SKM-1 treated with dmso at 0.1 percent for 144 hours (cell line): ENCODE data around the gene PCNX1.

ENCODE experiments used
- DNase-seq: peaks from one replicate; lab custom pipeline; 2025; ENCODE audit not compliant: unreplicated experiment; lab: John Stamatoyannopoulos, UW

The PCNX1 gene

DNA sequence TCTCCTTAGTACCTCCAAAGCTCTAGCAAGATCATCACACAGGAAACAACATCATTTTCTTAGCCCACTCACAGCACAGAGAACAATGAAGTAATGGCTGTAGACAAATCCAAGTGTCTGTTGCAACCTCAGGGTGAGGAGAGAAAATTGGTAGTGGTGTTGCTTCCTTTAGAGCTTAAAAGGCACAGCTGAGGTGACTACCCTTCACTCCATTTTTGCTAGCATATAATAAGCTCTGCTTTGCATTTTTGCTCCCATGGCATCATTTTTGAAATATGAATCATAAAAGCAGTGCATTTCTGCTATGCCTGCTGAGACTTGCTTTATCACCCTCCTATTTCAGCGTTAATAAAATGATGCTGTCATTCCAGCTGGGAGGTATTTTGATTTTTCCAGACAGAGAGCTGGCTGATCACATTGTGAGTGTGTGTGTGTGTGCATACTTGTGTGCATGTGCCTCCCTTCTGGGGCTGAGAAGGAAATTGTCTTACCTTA is 18.5 kb upstream of the PCNX1 start:
- DNase-seq = no peak

DNA sequence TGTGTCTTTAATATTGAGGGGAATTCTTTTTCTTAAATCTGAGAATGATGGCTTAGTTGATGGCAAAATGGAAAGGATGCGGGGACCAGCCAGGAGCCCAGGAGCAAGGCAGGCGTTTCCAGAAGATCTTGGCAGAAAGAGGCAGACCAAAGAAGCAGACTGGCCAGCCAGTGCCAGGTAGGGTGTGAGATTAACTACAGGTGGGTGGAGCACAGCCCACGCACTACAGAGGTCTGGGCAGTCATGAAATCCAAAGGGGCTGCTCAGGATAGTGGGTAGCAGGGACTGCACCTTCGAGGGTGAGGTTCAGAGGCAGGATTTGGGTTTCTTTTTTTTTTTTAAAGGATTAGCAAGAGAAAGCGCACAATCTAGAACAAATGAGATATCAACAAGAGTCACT is 17.7 kb upstream of the PCNX1 start:
- no peak for DNase-seq

DNA sequence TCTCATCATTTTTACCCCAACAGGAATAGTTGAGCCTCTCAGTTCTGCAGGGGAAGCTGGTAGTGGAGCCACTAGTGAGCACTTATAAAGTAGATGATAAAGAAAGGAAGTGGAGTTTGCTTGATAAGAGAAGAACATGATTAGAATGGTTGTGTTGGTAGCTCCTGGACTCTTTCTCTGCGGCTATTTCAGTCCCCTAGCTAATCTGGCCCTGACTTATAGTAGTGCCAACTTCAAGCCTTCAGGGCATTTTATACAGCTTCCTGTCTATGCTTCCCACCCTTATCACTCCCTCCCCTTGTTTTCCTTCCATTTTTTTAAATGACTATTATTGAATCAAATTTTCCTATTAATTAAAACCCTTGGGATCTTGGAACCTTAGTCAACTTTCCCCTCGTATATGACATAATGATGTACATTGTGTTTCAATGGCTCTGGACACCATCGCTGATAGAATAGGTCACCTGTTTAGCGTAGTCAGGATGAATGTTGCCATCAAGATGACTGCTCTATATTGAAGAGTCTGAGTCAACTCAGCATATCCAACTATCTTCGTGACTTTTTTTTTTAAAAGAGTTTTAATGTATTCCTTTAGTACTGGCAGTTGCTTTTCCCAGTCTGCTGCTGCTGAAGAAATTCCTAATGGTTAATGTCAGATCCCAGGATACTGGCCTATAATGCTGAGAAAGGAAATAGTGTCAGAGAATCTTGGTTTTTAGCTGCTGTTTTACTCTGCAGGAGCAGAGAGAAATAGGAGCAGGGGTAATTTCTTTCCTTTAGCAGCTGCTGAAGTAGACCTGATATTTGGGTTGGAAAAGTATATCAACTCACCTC is 16.2 kb upstream of the PCNX1 start:
- DNase-seq = no peak

DNA sequence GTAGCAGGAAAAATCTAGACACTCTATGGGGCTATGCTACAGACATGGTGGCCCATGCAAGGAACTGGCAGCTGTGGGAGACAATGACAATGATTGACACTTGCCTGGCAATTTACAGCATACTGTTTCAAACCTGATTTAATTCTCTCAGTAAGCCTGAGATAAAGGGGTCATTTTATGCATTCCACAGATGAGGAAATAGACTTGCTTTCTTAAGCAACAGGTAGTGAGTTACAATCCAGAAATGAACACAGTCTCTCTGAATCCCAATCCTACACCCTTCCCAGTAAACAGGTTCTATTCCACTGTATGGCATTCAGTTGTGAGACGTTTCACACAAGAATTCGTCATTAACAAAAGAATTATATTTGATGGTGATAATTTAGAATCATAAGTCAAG is 15.5 kb upstream of the PCNX1 start:
- DNase-seq = no peak

DNA sequence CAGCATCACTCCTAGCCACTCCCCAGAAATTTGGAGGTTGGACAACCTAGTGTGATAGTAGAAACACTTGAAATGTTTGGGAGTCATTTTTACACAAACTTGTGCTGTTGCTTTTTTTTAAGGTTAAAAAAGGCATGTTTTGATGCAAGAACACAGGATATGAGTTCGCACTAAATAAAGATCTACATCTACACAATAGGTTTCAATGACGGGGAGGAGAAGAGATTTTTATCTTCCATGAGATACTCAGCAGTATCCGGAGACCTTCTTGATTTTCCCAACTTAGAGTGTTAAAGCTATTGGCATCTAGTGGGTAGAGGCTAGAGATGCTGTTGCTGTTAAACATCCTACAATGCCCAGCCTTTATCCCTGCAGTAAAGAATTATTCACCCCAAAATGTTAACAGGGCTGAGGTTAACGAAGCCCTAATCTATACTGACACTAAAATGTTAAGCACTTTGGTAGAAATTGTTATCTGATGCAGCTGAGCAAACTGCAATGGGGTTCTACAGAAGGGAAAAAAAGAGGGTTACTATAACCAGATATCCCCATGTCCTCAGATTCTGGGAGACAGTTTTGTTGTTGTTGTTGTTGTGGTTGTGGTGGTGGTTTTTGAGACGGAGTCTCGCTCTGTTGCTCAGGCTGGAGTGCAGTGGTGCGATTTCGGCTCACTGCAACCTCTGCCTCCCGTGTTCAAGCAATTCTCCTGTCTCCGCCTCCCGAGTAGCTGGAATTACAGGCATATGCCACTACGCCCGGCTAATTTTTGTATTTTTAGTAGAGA is 14.0 kb upstream of the PCNX1 start:
- DNase-seq = no peak

DNA sequence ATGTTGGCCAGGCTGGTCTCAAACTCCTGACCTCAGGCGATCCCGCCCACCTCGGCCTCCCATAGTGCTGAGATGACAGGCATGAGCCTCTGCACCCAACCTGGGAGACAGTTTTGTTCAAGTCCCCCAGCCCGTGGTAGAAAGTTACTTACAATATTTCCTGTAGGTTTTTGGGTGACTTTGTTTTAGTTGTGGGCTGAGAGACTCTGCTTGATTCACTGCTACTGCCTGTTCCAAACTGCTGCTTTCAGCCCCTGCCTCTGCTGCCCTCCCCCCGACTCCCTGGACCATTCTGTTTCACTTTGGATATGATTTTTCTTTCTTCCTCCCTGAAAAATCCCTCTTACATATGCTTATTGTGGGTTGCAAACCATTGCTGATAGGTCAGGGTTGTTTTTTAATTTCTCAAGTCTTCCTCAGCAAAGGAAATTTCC is 13.4 kb upstream of the PCNX1 start:
- DNase-seq = no peak

DNA sequence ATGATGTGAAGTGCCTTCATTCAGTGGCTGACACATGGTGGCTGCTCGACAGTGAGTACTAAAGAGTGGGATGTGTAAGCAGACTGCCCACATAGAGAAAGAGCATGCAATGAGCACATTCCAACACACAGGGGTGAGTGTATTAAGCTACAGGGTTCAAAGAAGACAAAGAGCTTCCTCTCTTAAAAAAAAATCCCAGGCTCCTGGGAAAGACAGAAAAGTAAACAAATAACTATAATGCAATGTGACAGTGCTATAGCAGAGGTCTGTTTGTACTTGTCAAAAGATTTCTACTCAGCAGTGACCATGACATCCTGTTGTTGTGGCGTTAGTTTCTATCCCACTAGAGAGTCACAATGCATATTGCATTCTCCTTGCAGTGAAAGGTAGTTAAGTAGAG is 12.4 kb upstream of the PCNX1 start:
- DNase-seq = no peak

DNA sequence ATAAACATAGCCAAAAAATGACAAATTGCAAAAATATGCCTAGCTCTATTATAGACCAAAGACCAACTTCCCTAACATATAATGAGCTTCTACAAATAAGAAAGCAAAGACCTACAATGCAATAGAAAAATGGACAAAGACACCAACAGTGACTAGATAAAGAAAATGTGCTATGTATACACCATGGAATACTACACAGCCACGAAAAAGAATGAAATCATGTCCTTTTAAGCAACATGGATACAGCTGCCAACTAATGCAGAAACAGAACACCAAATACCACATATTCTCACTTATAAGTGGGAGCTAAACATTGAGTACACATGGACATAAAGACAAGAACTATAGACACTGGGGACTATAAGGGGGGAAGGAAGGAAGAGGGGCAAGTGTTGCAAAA is 10.9 kb upstream of the PCNX1 start:
- no peak for DNase-seq

DNA sequence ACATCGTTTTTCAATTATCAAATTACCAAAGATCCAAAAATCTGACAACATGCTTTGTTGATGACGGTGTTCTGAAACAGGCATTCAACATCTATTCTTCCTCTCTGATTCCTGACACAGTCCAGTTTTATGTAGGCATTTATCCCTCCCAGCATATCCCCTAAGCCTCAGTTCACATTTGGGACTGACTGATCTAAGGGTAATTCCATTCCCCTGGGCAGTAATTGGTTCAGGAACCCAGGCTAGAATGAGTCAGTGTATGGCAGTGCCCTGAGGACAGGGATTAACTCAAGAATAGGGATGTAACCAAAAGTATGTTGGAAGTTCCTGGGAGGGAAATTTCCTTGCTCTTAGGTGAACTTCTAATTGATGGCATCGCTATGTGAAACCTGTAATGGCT is 10.3 kb upstream of the PCNX1 start:
- no peak for DNase-seq

DNA sequence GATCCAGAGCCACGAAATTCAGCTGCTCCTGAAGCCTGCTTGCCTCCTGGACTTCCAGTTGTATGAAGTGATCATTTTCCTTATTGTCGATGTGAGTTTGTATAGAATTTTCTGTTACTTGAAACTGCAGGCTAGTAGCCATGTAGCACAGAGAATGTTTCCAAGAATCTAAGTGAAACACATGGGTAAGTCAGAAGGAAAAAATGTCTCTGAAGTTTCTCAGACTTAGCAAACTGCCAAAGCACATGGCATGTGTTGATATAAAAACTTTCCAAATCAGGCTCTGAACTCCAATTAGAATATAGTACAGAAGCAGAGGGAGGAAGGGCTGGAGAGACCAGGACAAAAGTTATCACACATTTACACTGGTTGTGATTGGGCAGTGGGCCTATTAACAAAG is 9.8 kb upstream of the PCNX1 start:
- DNase-seq = no peak

DNA sequence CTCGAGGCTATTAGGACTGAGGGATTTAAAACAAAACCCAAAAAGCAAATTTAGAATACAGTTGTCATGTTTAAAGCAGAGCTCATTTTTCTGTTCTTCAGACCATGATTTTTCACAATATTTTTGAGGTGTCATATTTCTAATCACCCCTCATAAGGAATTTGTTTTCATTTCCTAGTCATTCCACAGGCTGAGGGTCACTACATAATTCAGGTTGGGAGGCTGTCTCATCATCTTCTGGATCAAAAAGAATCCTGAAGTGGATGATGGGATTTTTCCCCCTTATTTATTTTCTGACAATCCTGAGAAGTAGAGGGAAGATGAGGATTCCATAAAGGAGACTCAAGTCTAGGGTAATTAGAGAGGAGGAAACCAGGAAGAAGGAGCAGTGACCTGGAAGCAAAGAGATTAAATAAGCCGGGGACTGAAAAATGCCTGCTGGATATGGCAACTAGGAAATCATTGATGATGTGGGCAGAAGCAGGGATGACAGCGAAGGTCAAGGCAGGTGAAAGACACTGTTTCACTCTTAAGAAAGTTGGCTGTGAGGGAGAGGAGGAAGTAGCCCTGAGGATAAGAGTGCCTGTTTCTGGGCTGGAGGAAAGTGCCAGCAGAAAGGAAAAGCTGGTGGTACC is 9.0 kb upstream of the PCNX1 start:
- no peak for DNase-seq

DNA sequence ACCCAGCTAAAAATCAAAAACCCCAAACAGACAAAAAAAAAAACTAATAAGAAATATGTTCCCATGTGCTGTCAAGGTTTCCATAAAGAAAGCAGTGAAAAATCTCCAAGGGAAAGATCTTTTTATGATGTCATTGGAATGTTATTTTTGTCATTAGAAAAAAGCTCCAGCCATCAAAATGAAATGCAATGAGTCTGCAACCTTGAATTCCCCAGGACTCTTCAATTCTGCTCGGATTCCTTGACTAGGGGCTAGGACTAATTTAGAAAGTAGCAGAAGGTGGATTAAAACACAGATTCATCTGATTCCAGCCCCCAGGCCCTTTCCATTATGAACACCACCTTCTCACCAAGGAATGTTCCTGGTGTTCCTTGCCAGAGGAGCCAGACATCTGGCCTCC is 6.0 kb upstream of the PCNX1 start:
- DNase-seq = no peak

DNA sequence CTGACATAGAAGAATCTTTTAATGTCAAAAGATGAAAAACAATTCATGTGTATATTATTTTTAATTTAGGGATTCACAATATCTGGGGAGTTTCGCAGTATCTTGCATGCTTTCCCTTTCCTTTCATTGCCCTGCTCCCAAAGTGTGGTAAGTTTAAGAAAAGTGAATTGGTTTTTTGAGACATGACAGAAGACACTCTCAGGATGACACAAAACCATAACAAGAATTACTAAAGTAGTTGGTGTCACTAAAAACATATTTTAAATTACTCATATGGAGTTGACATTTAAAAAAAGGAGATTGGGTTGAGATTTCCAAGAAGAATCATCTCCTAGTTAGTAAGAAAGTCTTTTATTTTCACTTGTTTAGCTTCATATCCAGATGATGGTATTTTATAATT is 5.1 kb upstream of the PCNX1 start:
- no peak for DNase-seq

DNA sequence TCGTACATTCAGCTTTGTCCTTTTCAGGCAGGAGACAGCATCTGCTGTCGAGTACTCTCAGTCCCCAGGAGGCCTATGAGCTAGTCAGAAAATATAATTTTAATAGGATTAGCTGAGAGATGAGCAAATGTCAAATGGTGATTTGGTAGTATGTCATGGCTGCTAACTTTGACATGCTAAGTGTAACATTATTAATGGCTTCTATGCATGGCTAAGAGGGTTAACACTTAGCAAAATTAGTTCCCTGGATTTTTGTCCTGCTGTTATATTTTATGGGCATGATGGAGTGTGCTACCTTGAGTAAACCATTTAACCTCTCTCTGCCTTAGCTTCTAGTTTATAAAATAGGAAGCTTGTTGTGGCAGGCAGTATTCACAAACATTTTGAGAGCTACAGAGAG is 2.9 kb upstream of the PCNX1 start:
- DNase-seq = no peak

DNA sequence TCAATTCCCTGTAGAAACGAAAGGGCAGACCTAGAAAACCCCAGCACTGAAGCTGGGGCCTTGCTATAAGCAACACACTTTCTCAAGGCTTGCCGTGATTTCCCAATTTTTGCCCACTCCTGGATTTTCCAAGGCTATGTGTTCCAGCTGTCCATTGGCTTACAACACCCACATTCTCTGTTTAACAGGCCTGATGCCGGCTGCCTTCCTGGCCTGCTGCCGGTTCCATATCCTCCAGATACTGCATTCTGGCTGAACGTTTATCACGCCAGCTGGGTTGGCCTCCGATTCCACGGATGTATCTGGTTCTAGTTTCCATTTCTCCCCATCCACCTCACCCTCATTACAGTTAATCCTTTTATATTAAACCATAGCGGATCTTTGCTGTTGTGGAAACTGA is 2.0 kb upstream of the PCNX1 start:
- DNase-seq = no peak

DNA sequence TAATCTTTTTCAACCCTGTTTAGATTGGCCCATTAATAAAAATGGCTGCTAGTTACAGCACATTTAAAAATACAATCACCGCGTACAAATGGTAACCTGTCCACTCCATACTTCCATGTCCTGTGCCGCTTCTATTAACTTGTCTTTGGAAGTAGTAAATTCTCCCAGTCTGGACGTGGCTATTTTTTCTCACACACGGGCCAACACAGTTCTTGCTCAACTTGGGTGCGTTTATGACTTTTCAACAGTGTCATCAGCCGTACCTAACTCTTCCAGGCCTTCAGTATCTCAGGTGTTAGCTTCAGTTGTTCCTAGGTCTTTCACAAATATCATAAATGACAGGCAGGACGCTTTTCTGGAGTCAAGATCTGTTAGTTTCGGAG is 475 bp upstream of the PCNX1 start:
- no peak for DNase-seq

DNA sequence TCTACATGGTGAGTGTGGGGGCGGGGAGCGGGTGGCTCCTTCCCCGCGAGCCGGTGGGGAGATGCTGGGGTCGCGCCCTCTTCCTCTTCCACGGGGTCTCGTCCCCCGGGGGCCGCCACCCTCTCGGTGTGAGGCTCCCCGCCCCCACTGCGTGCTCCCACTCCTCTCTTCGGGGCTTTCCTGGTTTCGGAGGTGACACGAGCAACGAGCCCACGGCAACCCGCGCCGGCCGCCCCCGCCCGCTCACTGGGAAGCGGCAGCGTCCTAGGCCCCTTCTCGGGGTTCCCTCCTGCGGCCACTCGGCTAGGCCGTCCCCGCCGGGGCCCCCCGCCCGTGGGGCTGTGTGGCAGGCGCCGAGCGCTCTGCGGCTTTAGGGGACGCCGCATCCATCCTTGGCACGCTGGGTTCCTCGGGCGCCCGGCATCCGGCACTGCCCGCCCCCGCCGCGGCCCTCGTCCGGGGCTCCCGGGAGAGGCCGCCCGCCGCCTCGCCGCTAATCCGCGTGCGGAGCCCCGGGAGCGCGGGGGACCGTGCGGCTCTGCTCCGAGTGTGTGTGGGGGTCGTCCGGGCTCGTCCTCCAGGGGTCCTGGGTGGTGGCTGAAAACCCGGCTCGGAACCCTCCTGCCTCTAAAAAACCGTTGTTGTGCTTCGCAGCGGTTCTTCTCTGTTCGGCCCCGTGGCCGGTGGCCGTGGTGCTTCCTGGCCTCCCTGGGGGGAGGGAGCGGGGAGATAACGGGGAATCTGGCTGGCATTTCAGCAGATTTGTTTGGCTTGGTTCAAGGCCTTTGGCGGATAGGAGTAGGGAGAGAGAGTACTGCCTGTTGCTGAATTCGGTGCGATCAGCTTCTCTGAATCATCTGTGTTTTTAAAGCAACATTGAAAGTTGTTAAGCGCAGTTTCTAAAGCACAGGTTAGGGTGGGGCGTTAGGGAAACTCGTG is 1.0 kb downstream of the PCNX1 start:
- DNase-seq = no peak

DNA sequence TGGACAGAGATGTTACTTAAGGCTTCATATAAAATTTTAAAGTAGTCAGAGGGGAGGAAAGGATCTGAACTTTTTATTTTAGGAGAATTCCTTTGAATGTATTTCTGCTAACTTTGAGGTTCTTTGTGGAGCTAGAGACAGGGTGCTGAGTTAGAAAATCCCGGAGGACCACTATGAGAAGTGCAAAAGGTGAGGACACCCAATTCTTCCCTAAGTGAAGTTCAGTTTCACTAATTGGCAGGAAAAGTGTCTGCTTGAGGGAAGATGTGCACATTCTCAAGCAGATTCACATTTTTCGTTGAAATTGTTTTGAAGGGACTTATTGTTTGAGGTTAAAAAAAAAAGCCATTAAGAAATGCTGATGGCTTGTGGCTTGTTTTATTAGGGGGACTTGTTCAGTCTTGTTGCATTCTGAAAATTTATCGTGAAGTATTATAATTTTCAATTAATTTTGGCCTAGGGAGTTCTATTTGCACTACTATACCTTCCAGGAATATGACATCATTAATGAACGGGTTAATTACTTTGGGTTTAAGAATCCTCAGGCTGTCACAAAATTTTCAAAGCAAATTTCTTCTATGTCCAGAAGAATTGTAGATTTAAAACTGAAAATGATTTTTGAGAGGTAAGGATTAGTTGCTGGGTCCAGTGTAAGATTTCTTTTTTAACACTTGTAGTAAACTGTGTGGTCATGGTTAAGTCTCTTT is 1.8 kb downstream of the PCNX1 start:
- no peak for DNase-seq

DNA sequence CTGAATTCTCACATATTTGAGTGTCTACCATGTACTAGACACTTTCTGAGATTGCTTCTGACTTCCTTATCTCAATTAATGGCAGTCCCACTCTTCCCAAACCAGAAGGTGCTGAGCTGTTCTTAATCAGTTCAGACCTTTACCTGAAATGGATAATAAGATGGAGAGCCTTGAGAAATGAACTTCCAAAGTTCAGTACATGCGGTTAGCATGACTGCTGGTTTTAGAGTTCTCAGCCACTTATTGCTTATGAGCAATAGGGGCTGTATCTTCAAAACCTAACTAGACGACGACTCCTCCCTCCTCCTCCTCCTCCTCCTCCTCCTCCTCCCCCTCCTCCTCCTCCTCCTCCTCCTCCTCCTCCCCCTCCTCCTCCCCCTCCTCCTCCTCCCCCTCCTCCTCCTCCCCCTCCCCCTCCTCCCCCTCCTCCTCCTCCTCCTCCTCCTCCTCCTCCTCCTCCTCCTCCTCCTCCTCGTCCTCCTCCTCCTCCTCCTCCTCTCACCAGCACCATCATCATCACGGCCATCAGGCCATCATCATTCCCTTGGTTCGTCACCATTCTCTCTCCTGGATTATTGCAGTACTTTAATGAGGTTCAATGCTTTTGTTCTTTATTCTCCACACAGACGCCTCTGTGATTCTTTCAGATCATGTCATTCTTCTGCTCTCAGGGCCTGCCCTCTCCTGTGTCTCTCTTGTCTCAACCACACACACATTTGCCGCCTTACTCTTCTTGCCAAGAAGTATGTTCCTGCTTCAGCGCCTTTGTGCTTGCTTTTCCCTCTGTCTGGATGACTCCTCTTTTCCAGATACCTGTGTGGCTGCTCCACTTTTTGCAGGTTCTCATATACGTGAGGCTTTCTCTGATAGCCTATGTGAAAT is 2.7 kb downstream of the PCNX1 start:
- no peak for DNase-seq
